HL-60 (cell line): Measurements from ENCODE around the gene ICAM1.

Experiments used
- DNase-seq, 2 experiments: peaks; one replicate each; pipeline ENCODE4 v3.0.0-alpha.2; 2010 to 2020; ENCODE audit warnings: low read depth in 1 of 2, low spot score in 1 of 2
- H3K27ac ChIP-seq: fragments of 250-450 bp; sonication (Bioruptor Pico); replicated peaks from 2 replicates; pipeline ENCODE4 v1.5.1; 2020; ENCODE audit warnings: mild to moderate bottlenecking, moderate library complexity
- H3K27me3 ChIP-seq: fragments of 250-450 bp; sonication (Bioruptor Pico); 2 replicates; pipeline ENCODE4 v1.5.1; 2021; ENCODE audit warnings: mild to moderate bottlenecking, moderate library complexity; ENCODE audit not compliant: insufficient read depth, poor library complexity, severe bottlenecking
- H3K4me3 ChIP-seq: replicated peaks from 2 replicates; pipeline ENCODE4 v1.5.1; 2011; ENCODE audit warnings: mild to moderate bottlenecking, control low read depth, low read length; ENCODE audit not compliant: insufficient read depth
- CTCF ChIP-seq: IDR thresholded peaks from one replicate; pipeline ENCODE4 v1.5.1; 2011; ENCODE audit warnings: low read length, control low read depth, inconsistent platforms; ENCODE audit not compliant: insufficient read depth
- GABPA ChIP-seq: IDR thresholded peaks from 2 replicates; pipeline ENCODE4 v1.6.1; 2012; ENCODE audit warnings: low read depth
- POLR2AphosphoS5 ChIP-seq: IDR thresholded peaks from 2 replicates; pipeline ENCODE4 v1.6.1; 2012; ENCODE audit warnings: low read depth
- REST ChIP-seq: IDR thresholded peaks from 2 replicates; pipeline ENCODE4 v1.6.1; 2012; ENCODE audit warnings: low read depth; ENCODE audit not compliant: insufficient replicate concordance
- SPI1 ChIP-seq: IDR thresholded peaks from 2 replicates; pipeline ENCODE4 v1.6.1; 2012; ENCODE audit warnings: low read depth, mild to moderate bottlenecking, borderline replicate concordance

The ICAM1 gene

GRCh38 chr19:10230861-10231611 lies 39.9 kb upstream of the ICAM1 start, which contains the start of gene S1PR2:
TSS of gene S1PR2 (minus strand) at chr19:10231331. CDS start at chr19:10224905, 6,426 bp downstream.
- peak; percentile 51 for DNase-seq
- H3K27ac ChIP-seq, result peak within 1 kb of the TSS; percentile 57
- no peaks in the 10 kb centered on the region for H3K27me3 ChIP-seq
- peak within 1 kb of the TSS; percentile 73 for H3K4me3 ChIP-seq
- TF ChIP-seq SPI1, result no peak
- TF ChIP-seq CTCF, result no peak

- no peak overlapping the region for H3K27ac ChIP-seq
- no peak for DNase-seq
- TF ChIP-seq POLR2AphosphoS5 (no peak), GABPA (no peak), SPI1 (no peak), CTCF (no peak), REST (no peak)
These were observed 39.2 kb upstream of the ICAM1 start for GRCh38 chr19:10231612-10232228.

GRCh38 chr19:10233946-10234345 lies 37.0 kb upstream of the ICAM1 start:
- Histone ChIP-seq H3K27me3 (no peaks in the 10 kb centered on the region), H3K4me3 (no peak overlapping the region), H3K27ac (no peak overlapping the region)
- TF ChIP-seq POLR2AphosphoS5, result no peak
- TF ChIP-seq CTCF, result no peak
- no peak for TF ChIP-seq SPI1
- TF ChIP-seq REST, result no peak
- no peak for TF ChIP-seq GABPA
- no peak for DNase-seq

More at GRCh38 chr19:10231612-10232228, 39.2 kb upstream of the ICAM1 start:
- peak overlapping the region; percentile 73 for H3K4me3 ChIP-seq
- H3K27me3 ChIP-seq, result no peaks in the 10 kb centered on the region
